H1 (cell line): Measurements from ENCODE around the gene EPX. TPM values are rescaled to one million over a fixed set of nuclear protein-coding genes. Genes with fewer than 3 reads are reported as not detected.

Experiments used
- CTCF ChIA-PET: fragments of 300-600 bp; sonication (Branson Sonifier 250); formaldehyde crosslinking; loops from one replicate; lab custom pipeline; 2021; ENCODE audit not compliant: partially characterized antibody; lab: Charles Lee
- POLR2A ChIA-PET: fragments of 300-600 bp; sonication (Branson Sonifier 250); formaldehyde crosslinking; loops from one replicate; lab custom pipeline; 2021; ENCODE audit warnings: inconsistent platforms; ENCODE audit not compliant: partially characterized antibody; lab: Charles Lee
- DNase-seq, 2 experiments: peaks; one replicate each; pipeline versions ENCODE4 v3.0.0 to v3.0.0-alpha.2; 2010 to 2022; ENCODE audit warnings: low spot score in 2 of 2, low read depth in 1 of 2, mixed read lengths in 1 of 2
- FAIRE-seq: peaks from 2 replicates; lab custom pipeline; 2011; peaks lifted over from hg19 to GRCh38; lab: Jason Lieb, UNC
- H2AFZ ChIP-seq: 2 replicates; pipeline ENCODE4 v1.8.1; 2012; ENCODE audit warnings: low read length, inconsistent platforms
- H2AK5ac ChIP-seq: 2 replicates; pipeline ENCODE4 v1.6.1; 2013; ENCODE audit warnings: low read depth, low read length
- H2BK120ac ChIP-seq: replicated peaks from 2 replicates; pipeline ENCODE3; 2013; ENCODE audit warnings: low read depth, low read length, inconsistent platforms
- H2BK12ac ChIP-seq: 2 replicates; pipeline ENCODE4 v1.6.1; 2013; ENCODE audit warnings: low read depth, low read length
- H2BK15ac ChIP-seq: 2 replicates; pipeline ENCODE4 v1.6.1; 2013; ENCODE audit warnings: low read length
- H2BK20ac ChIP-seq: 2 replicates; pipeline ENCODE4 v1.6.1; 2013; ENCODE audit warnings: low read length
- H2BK5ac ChIP-seq: 2 replicates; pipeline ENCODE4 v1.6.1; 2013; ENCODE audit warnings: low read depth, low read length
- H3K14ac ChIP-seq: 2 replicates; pipeline ENCODE4 v1.6.1; 2013; ENCODE audit warnings: inconsistent platforms; ENCODE audit not compliant: insufficient read length
- H3K18ac ChIP-seq: 2 replicates; pipeline ENCODE4 v1.6.1; 2013; ENCODE audit warnings: low read length; ENCODE audit errors: extremely low read depth
- H3K23ac ChIP-seq: 2 replicates; pipeline ENCODE4 v1.6.1; 2013; ENCODE audit warnings: inconsistent platforms; ENCODE audit not compliant: insufficient read length
- H3K23me2 ChIP-seq: 2 replicates; pipeline ENCODE4 v1.6.1; 2013; ENCODE audit warnings: low read depth, low read length
- H3K27ac ChIP-seq: 2 replicates; pipeline ENCODE4 v1.6.1; 2011; ENCODE audit warnings: low read depth, low read length, inconsistent platforms
- H3K27me3 ChIP-seq, 4 experiments: replicated peaks in 1 of 4; 1 replicate in 1 of 4; 2 replicates in 3 of 4; pipeline versions ENCODE4 v1.6.1 to v1.8.1; 2011 to 2013; ENCODE audit warnings: low read length in 3 of 4, mild to moderate bottlenecking in 3 of 4, inconsistent platforms in 2 of 4, mixed read lengths in 2 of 4, moderate library complexity in 1 of 4; ENCODE audit not compliant: control insufficient read depth in 3 of 4, insufficient read depth in 3 of 4; ENCODE audit errors: extremely low read depth in 1 of 4
- H3K36me3 ChIP-seq, 4 experiments: 2 replicates each; pipeline versions ENCODE4 v1.6.1 to v1.8.1; 2011 to 2013; ENCODE audit warnings: mild to moderate bottlenecking in 4 of 4, low read length in 3 of 4, moderate library complexity in 2 of 4, control low read depth in 1 of 4, inconsistent platforms in 1 of 4; ENCODE audit not compliant: insufficient read depth in 4 of 4, control insufficient read depth in 2 of 4
- H3K4ac ChIP-seq: replicated peaks from 2 replicates; pipeline ENCODE3; 2013; ENCODE audit warnings: low read length, low read depth, mixed read lengths, inconsistent platforms; ENCODE audit not compliant: insufficient read length
- H3K4me1 ChIP-seq, 4 experiments: replicated peaks in 1 of 4; 1 replicate in 1 of 4; 2 replicates in 3 of 4; pipeline versions ENCODE4 v1.6.1 to v1.8.1; 2011 to 2013; ENCODE audit warnings: low read length in 3 of 4, inconsistent platforms in 2 of 4, mixed read lengths in 1 of 4; ENCODE audit not compliant: insufficient read depth in 4 of 4, control insufficient read depth in 3 of 4
- H3K4me2 ChIP-seq, 2 experiments: 2 replicates each; pipeline versions ENCODE4 v1.6.1 to v1.8.1; 2011 to 2013; ENCODE audit warnings: low read depth in 2 of 2, low read length in 2 of 2, control low read depth in 1 of 2, inconsistent platforms in 1 of 2, mild to moderate bottlenecking in 1 of 2; ENCODE audit not compliant: insufficient read depth in 1 of 2
- H3K4me3 ChIP-seq, 4 experiments: fragments of 200-600, 300-600 bp in 1 of 4; sonication (generic), shearing (Covaris generic), sonication (Bioruptor Twin) in 1 of 4; 2 replicates each; pipeline versions ENCODE4 v1.5.1 to v1.8.1; 2011 to 2016; ENCODE audit warnings: low read length in 4 of 4, low read depth in 3 of 4, control low read depth in 2 of 4, inconsistent platforms in 2 of 4, mild to moderate bottlenecking in 2 of 4, mixed read lengths in 1 of 4, moderate library complexity in 1 of 4; ENCODE audit not compliant: insufficient read depth in 2 of 4; ENCODE audit errors: extremely low read depth in 1 of 4
- H3K56ac ChIP-seq: replicated peaks from 2 replicates; pipeline ENCODE3; 2013; ENCODE audit warnings: low read depth, mild to moderate bottlenecking, mixed read lengths, low read length, inconsistent platforms; ENCODE audit not compliant: insufficient read length
- H3K79me1 ChIP-seq: 2 replicates; pipeline ENCODE4 v1.6.1; 2013; ENCODE audit warnings: low read depth, low read length, control low read depth
- H3K79me2 ChIP-seq, 2 experiments: 2 replicates each; pipeline versions ENCODE4 v1.6.1 to v1.8.1; 2012 to 2013; ENCODE audit warnings: low read length in 2 of 2, mild to moderate bottlenecking in 2 of 2, inconsistent platforms in 1 of 2; ENCODE audit not compliant: insufficient read depth in 2 of 2, control insufficient read depth in 1 of 2
- H3K9ac ChIP-seq, 4 experiments: replicated peaks in 1 of 4; 1 replicate in 1 of 4; 2 replicates in 3 of 4; pipeline versions ENCODE4 v1.6.1 to v1.8.1; 2011 to 2013; ENCODE audit warnings: low read depth in 3 of 4, low read length in 3 of 4, control low read depth in 2 of 4, mild to moderate bottlenecking in 2 of 4, moderate library complexity in 2 of 4, inconsistent platforms in 1 of 4; ENCODE audit errors: extremely low read depth in 1 of 4
- H3K9me3 ChIP-seq, 2 experiments: 2 replicates each; pipeline versions ENCODE4 v1.6.1 to v1.8.1; 2012 to 2013; ENCODE audit warnings: mild to moderate bottlenecking in 2 of 2, moderate library complexity in 2 of 2, control low read depth in 1 of 2, inconsistent platforms in 1 of 2, low read depth in 1 of 2, low read length in 1 of 2, mixed read lengths in 1 of 2; ENCODE audit not compliant: insufficient read depth in 2 of 2
- H4K20me1 ChIP-seq, 2 experiments: replicated peaks in 1 of 2; 2 replicates each; pipeline versions ENCODE3 to v1.8.1; 2011 to 2013; ENCODE audit warnings: inconsistent platforms in 2 of 2, low read length in 2 of 2, mild to moderate bottlenecking in 1 of 2; ENCODE audit not compliant: insufficient read depth in 2 of 2, control insufficient read depth in 1 of 2
- H4K5ac ChIP-seq: 2 replicates; pipeline ENCODE4 v1.6.1; 2013; ENCODE audit warnings: low read length, low read depth, mixed read lengths, inconsistent platforms; ENCODE audit not compliant: insufficient read length
- H4K8ac ChIP-seq: 2 replicates; pipeline ENCODE4 v1.8.0; 2013; ENCODE audit warnings: mild to moderate bottlenecking, moderate library complexity, low read length, inconsistent platforms; ENCODE audit not compliant: insufficient read depth; ENCODE audit errors: extremely low read depth
- H4K91ac ChIP-seq: replicated peaks from 2 replicates; pipeline ENCODE3; 2013; ENCODE audit warnings: low read length, mixed read lengths, inconsistent platforms; ENCODE audit not compliant: insufficient read length
- CBX8 ChIP-seq: fragments of 300-800, 300-1000 bp; sonication (generic); IDR thresholded peaks from 2 replicates; pipeline ENCODE4 v1.7.1; 2016; ENCODE audit warnings: low read depth, low read length, borderline replicate concordance
- CEBPB ChIP-seq: IDR thresholded peaks from 2 replicates; pipeline ENCODE4 v1.6.1; 2012; ENCODE audit warnings: low read depth, low read length
- EGR1 ChIP-seq: IDR thresholded peaks from 2 replicates; pipeline ENCODE4 v1.6.1; 2011; ENCODE audit warnings: low read depth, low read length, borderline replicate concordance
- EZH2 ChIP-seq: fragments of 200-600 bp; sonication (generic); IDR thresholded peaks from 2 replicates; pipeline ENCODE4 v1.7.1; 2012; ENCODE audit warnings: low read depth, mild to moderate bottlenecking, moderate library complexity, low read length, inconsistent platforms; ENCODE audit not compliant: severe bottlenecking
- FOSL1 ChIP-seq: IDR thresholded peaks from 2 replicates; pipeline ENCODE4 v1.6.1; 2011; ENCODE audit warnings: mild to moderate bottlenecking, low read depth, low read length, moderate library complexity; ENCODE audit not compliant: insufficient read depth
- GTF2F1 ChIP-seq: IDR thresholded peaks from 2 replicates; pipeline ENCODE4 v1.6.1; 2012; ENCODE audit warnings: low read depth, low read length, improper control_type of control experiment, borderline replicate concordance
- JUND ChIP-seq: IDR thresholded peaks from 2 replicates; pipeline ENCODE4 v1.6.1; 2011; ENCODE audit warnings: mild to moderate bottlenecking, improper control_type of control experiment, low read length
- MAFK ChIP-seq: IDR thresholded peaks from 2 replicates; pipeline ENCODE4 v1.6.1; 2012; ENCODE audit warnings: low read depth, mild to moderate bottlenecking, improper control_type of control experiment, low read length
- POU5F1 ChIP-seq: IDR thresholded peaks from 2 replicates; pipeline ENCODE4 v1.6.1; 2011; ENCODE audit warnings: low read depth, mild to moderate bottlenecking, low read length, moderate library complexity
- RAD21 ChIP-seq, 2 experiments: IDR thresholded peaks in 1 of 2; conservative IDR thresholded peaks in 1 of 2; 2 replicates each; pipeline ENCODE4 v1.6.1; 2011; ENCODE audit warnings: low read depth in 2 of 2, low read length in 2 of 2, improper control_type of control experiment in 1 of 2, inconsistent platforms in 1 of 2, mild to moderate bottlenecking in 1 of 2, moderate library complexity in 1 of 2
- SIX5 ChIP-seq: IDR thresholded peaks from 2 replicates; pipeline ENCODE4 v1.6.1; 2011; ENCODE audit warnings: mild to moderate bottlenecking, low read depth, low read length
- SRF ChIP-seq: IDR thresholded peaks from 2 replicates; pipeline ENCODE4 v1.6.1; 2011; ENCODE audit warnings: mild to moderate bottlenecking, low read depth, low read length, moderate library complexity
- WGBS, 2 experiments: shearing (Covaris generic) in 1 of 2; methylation state at CpG; one replicate each; pipeline versions ENCODE4 v1.1.6 to v1.1.7; 2013 to 2015; ENCODE audit warnings: low lambda C conversion rate in 2 of 2, mixed read lengths in 2 of 2, inconsistent platforms in 1 of 2, low coverage in 1 of 2, missing lambda C conversion rate in 1 of 2; ENCODE audit not compliant: insufficient replicate concordance in 2 of 2, insufficient coverage in 1 of 2, insufficient read length in 1 of 2; ENCODE audit errors: extremely low coverage in 1 of 2, missing lambda C conversion rate in 1 of 2; 5-methylcytosine and 5-hydroxymethylcytosine counted together
- polyA plus RNA-seq, 7 experiments: library from polyadenylated mRNA; depleted of rRNA in 3 of 7; stranded (reverse) in 5 of 7; unstranded in 2 of 7; fragments of >200 nt in 5 of 7; fragments of 200-250 nt in 2 of 7; gene quantifications; 1 replicate in 5 of 7; 2 replicates in 1 of 7; 4 replicates in 1 of 7; pipeline versions ENCODE4 v1.2.1 to v1.2.3, GENCODE V29; 2011 to 2013; ENCODE audit warnings: missing spikeins in 2 of 7, mixed read lengths in 2 of 7
- total RNA-seq: library from RNA; stranded (reverse); fragmentation: NEBNext Ultra II Directional; extraction: Animal tissue kit (Norgen Biotek cat#: 25700); gene quantifications from 2 replicates; pipeline ENCODE4 v1.2.1, GENCODE V29; 2021

The EPX gene
- total and polyA plus RNA-seq, 2 of the 8 experiments (the other 6 are each of a cell fraction or from before 2014, with no cell fraction given): not detected

- POLR2A ChIA-PET: no interaction called here
- Histone ChIP-seq H3K79me2 (no peaks in the 10 kb centered on the region), H2BK20ac (no peak overlapping the region), H3K27ac (no peak overlapping the region), H3K56ac (no peak overlapping the region), H2BK5ac (no peak overlapping the region), H3K27me3 (peaks cover 0 to under 1% (median 0%) of the 10 kb centered on the region in 4 experiments; a peak in 1 of 7 replicates), H3K23me2 (no peaks in the 10 kb centered on the region; the same call in 1 of the 2 replicates), H2BK15ac (no peak overlapping the region), H2BK120ac (no peak overlapping the region), H3K4me1 (peaks cover 0 to 7% (median 2%) of the 10 kb centered on the region in 4 experiments; a peak in 4 of 7 replicates), H4K8ac (no peak overlapping the region), H2AFZ (no peak overlapping the region), H4K5ac (no peak overlapping the region), H3K18ac (no peak overlapping the region), H3K4ac (no peak overlapping the region), H3K14ac (no peak overlapping the region), H4K20me1 (no peaks in the 10 kb centered on the region), H3K4me2 (no peak overlapping the region), H3K4me3 (no peak overlapping the region), H2AK5ac (no peak overlapping the region), H3K9ac (no peak overlapping the region), H2BK12ac (no peak overlapping the region), H3K9me3 (no peaks in the 10 kb centered on the region), H3K79me1 (no peaks in the 10 kb centered on the region), H4K91ac (no peak overlapping the region), H3K36me3 (no peaks in the 10 kb centered on the region), H3K23ac (no peak overlapping the region)
- CTCF ChIA-PET: interaction anchor here (1.0 to 3.0 kb wide), 3 partner anchors 13 to 63 kb away, joined by 3 to 14 read pairs (median 3); no protein-coding TSS in a partner anchor
- DNase-seq: no peak
- WGBS, 2 experiments: 72% methylated on average over 3 of the region's 4 CpGs; no CpG with 5 or more reads in 1 of the 2 experiments
- no peak for FAIRE-seq
- no peak for TF ChIP-seq SIX5
- no peak for TF ChIP-seq GTF2F1
- no peak for TF ChIP-seq CEBPB
- TF ChIP-seq POU5F1: no peak
- no peak for TF ChIP-seq MAFK
- no peak for TF ChIP-seq RAD21 (IDR thresholded peaks at IDR 0.05 in 1 of 2, conservative IDR thresholded peaks at IDR 0.05 in 1 of 2; ENCODE audit: low read depth in 2 of 2, low read length in 2 of 2)
- no peak for TF ChIP-seq FOSL1
- no peak for TF ChIP-seq EGR1
- no peak for TF ChIP-seq EZH2
- TF ChIP-seq JUND: no peak
- no peak for TF ChIP-seq CBX8
- no peak for TF ChIP-seq SRF
Measured at GRCh38 chr17:58186591-58186990, 5.9 kb upstream of the EPX start.
